Ascending aorta (tissue), 2 donors: ENCODE data around the gene FBXO15. TPM values are rescaled to one million over a fixed set of nuclear protein-coding genes. Genes with fewer than 3 reads are reported as not detected.

Experiments used
- DNase-seq, 2 donors: peaks; one replicate each; pipeline ENCODE4 v3.0.0-alpha.2; 2019; ENCODE audit warnings: low spot score in 2 of 2
- H3K27ac ChIP-seq, 2 donors: fragments of 200-600 bp; sonication (generic); one replicate each; pipeline ENCODE4 v1.5.1; 2016 to 2017; ENCODE audit warnings: mild to moderate bottlenecking in 1 of 2
- H3K27me3 ChIP-seq: fragments of 200-600 bp; sonication (generic); one replicate; pipeline ENCODE4 v1.5.1; 2017
- H3K36me3 ChIP-seq, 2 donors: fragments of 200-600 bp; sonication (generic); one replicate each; pipeline ENCODE4 v1.5.1; 2016
- H3K4me1 ChIP-seq, 2 donors: fragments of 200-600 bp; sonication (generic); one replicate each; pipeline ENCODE4 v1.5.1; 2016 to 2017; ENCODE audit warnings: mild to moderate bottlenecking in 1 of 2
- H3K4me3 ChIP-seq, 2 donors: fragments of 200-600 bp; sonication (generic); one replicate each; pipeline ENCODE4 v1.5.1; 2016 to 2017; ENCODE audit warnings: mild to moderate bottlenecking in 1 of 2
- H3K9me3 ChIP-seq, 2 donors: fragments of 200-600 bp; sonication (generic); one replicate each; pipeline ENCODE4 v1.5.1; 2016
- CTCF ChIP-seq, 3 experiments: fragments of 200-600 bp in 2 of 3; fragments of 450-650 bp in 1 of 3; sonication (generic) in 2 of 3; IDR thresholded peaks; one replicate each; pipeline ENCODE4 v1.5.1; 2016 to 2019; ENCODE audit warnings: antibody characterized with exemption in 3 of 3, mild to moderate bottlenecking in 1 of 3, moderate library complexity in 1 of 3
- intact Hi-C: fragments of 100-400 bp; cut with DNase I; formaldehyde crosslinking; loops from one replicate; pipeline ENCODE4 v1.15.1; 2023
- total RNA-seq: library from RNA; depleted of rRNA; stranded (reverse); fragments of >200 nt; gene quantifications from one replicate; pipeline ENCODE4 v1.1.0, GENCODE V29; 2016

FBXO15 gene
- total RNA-seq, 1 donor from 2014 or later: not detected

GRCh38 chr18:74060579-74060978 is 87.1 kb downstream of the FBXO15 start:
- intact Hi-C loops: no loop called here
- H3K27me3 ChIP-seq: no peaks in the 10 kb centered on the region
- H3K27ac ChIP-seq: no peak overlapping the region
- H3K9me3 ChIP-seq: peaks cover 0 to 3% of the 10 kb centered on the region in 2 donors
- no peaks in the 10 kb centered on the region for H3K4me1 ChIP-seq
- H3K36me3 ChIP-seq: no peaks in the 10 kb centered on the region
- DNase-seq: no peak
- no peak overlapping the region for H3K4me3 ChIP-seq
- no peak for TF ChIP-seq CTCF (IDR thresholded peaks at IDR 0.05)

GRCh38 chr18:74050807-74051206 is 96.8 kb downstream of the FBXO15 start:
- Histone ChIP-seq H3K27me3 (no peaks in the 10 kb centered on the region), H3K27ac (no peak overlapping the region), H3K36me3 (no peaks in the 10 kb centered on the region), H3K4me1 (no peaks in the 10 kb centered on the region), H3K9me3 (no peaks in the 10 kb centered on the region), H3K4me3 (no peak overlapping the region)
- no peak for DNase-seq
- TF ChIP-seq CTCF (IDR thresholded peaks at IDR 0.05): no peak
- intact Hi-C loops: no loop called here

- Histone ChIP-seq H3K27me3 (no peaks in the 10 kb centered on the region), H3K36me3 (no peaks in the 10 kb centered on the region), H3K4me1 (no peaks in the 10 kb centered on the region), H3K27ac (no peak overlapping the region), H3K9me3 (no peaks in the 10 kb centered on the region), H3K4me3 (no peak overlapping the region)
- TF ChIP-seq CTCF (IDR thresholded peaks at IDR 0.05): no peak
- intact Hi-C loops: no loop called here
- no peak for DNase-seq
Observed at GRCh38 chr18:74040459-74041332, 106.9 kb downstream of the FBXO15 start.

- Histone ChIP-seq H3K4me1 (no peaks in the 10 kb centered on the region), H3K9me3 (no peaks in the 10 kb centered on the region), H3K4me3 (no peak overlapping the region), H3K27me3 (no peaks in the 10 kb centered on the region), H3K27ac (no peak overlapping the region), H3K36me3 (no peaks in the 10 kb centered on the region)
- intact Hi-C loops: no loop called here
- no peak for TF ChIP-seq CTCF (IDR thresholded peaks at IDR 0.05)
- no peak for DNase-seq
Observed at GRCh38 chr18:74040008-74040407, 107.6 kb downstream of the FBXO15 start.

GRCh38 chr18:74029161-74029560 is 118.5 kb downstream of the FBXO15 start:
- H3K36me3 ChIP-seq: no peaks in the 10 kb centered on the region
- H3K4me1 ChIP-seq: no peaks in the 10 kb centered on the region
- TF ChIP-seq CTCF (IDR thresholded peaks at IDR 0.05): no peak
- no peak for DNase-seq
- no peak overlapping the region for H3K27ac ChIP-seq
- intact Hi-C loops: no loop called here
- H3K9me3 ChIP-seq: no peaks in the 10 kb centered on the region
- no peak overlapping the region for H3K4me3 ChIP-seq
- H3K27me3 ChIP-seq: no peaks in the 10 kb centered on the region

Other genes with a start within 250 kb of the FBXO15 start
- 27.2 TPM for gene TIMM21, start 689 bp upstream of the FBXO15 start, total RNA-seq
- gene CYB5A, start 144.1 kb upstream of the FBXO15 start, total RNA-seq: 58.1 TPM
- not detected for gene C18orf63, start 168.0 kb upstream of the FBXO15 start, total RNA-seq